Liver (tissue), 9 donors: ENCODE results near the gene CSNK1G1. TPM values are rescaled to one million over a fixed set of nuclear protein-coding genes. Genes with fewer than 3 reads are reported as not detected.

Experiments used
- DNase-seq: peaks from one replicate; pipeline ENCODE4 v3.0.0-alpha.2; 2017; ENCODE audit warnings: low spot score
- H3K27ac ChIP-seq, 2 donors: one replicate each; pipeline ENCODE4 v1.7.0; 2013; ENCODE audit warnings: inconsistent platforms in 2 of 2, low read length in 2 of 2, control low read depth in 1 of 2, low read depth in 1 of 2, mild to moderate bottlenecking in 1 of 2
- H3K27me3 ChIP-seq, 4 donors: one replicate each; pipeline versions ENCODE4 v1.6.1 to v1.7.0; 2013; ENCODE audit warnings: low read length in 3 of 4, inconsistent platforms in 1 of 4, mild to moderate bottlenecking in 1 of 4, moderate library complexity in 1 of 4; ENCODE audit not compliant: control insufficient read depth in 4 of 4, insufficient read depth in 4 of 4
- H3K36me3 ChIP-seq, 4 donors: one replicate each; pipeline versions ENCODE4 v1.6.1 to v1.7.0; 2013; ENCODE audit warnings: low read length in 3 of 4, mild to moderate bottlenecking in 3 of 4, low read depth in 1 of 4, moderate library complexity in 1 of 4; ENCODE audit not compliant: control insufficient read depth in 4 of 4, insufficient read depth in 3 of 4
- H3K4me1 ChIP-seq, 4 donors: one replicate each; pipeline versions ENCODE4 v1.6.1 to v1.7.0; 2013; ENCODE audit warnings: low read length in 3 of 4, mild to moderate bottlenecking in 3 of 4, moderate library complexity in 1 of 4; ENCODE audit not compliant: control insufficient read depth in 4 of 4, insufficient read depth in 4 of 4
- H3K4me3 ChIP-seq, 3 donors: one replicate each; pipeline versions ENCODE4 v1.6.1 to v1.7.0; 2013; ENCODE audit warnings: low read length in 3 of 3, control low read depth in 1 of 3, low read depth in 1 of 3, mild to moderate bottlenecking in 1 of 3
- H3K9ac ChIP-seq, 2 donors: one replicate each; pipeline ENCODE4 v1.7.0; 2013; ENCODE audit warnings: low read length in 2 of 2, mild to moderate bottlenecking in 2 of 2, moderate library complexity in 2 of 2, control low read depth in 1 of 2, low read depth in 1 of 2
- H3K9me3 ChIP-seq, 4 donors: one replicate each; pipeline versions ENCODE4 v1.6.1 to v1.7.0; 2013; ENCODE audit warnings: low read length in 3 of 4; ENCODE audit not compliant: control insufficient read depth in 4 of 4
- ATF3 ChIP-seq: IDR thresholded peaks from 2 replicates; pipeline ENCODE4 v1.6.1; 2016; ENCODE audit warnings: antibody characterized with exemption
- EGR1 ChIP-seq, 2 donors: IDR thresholded peaks; 2 replicates each; pipeline ENCODE4 v1.6.1; 2016 to 2018; ENCODE audit warnings: antibody characterized with exemption in 2 of 2, low read depth in 2 of 2
- FOXA1 ChIP-seq: IDR thresholded peaks from 2 replicates; pipeline ENCODE4 v1.6.1; 2016; ENCODE audit warnings: antibody characterized with exemption
- FOXA2 ChIP-seq: IDR thresholded peaks from 2 replicates; pipeline ENCODE4 v1.6.1; 2016; ENCODE audit warnings: antibody characterized with exemption
- GABPA ChIP-seq, 2 donors: IDR thresholded peaks in 1 of 2; conservative IDR thresholded peaks in 1 of 2; 2 replicates each; pipeline ENCODE4 v1.6.1; 2016; ENCODE audit warnings: antibody characterized with exemption in 2 of 2, mild to moderate bottlenecking in 1 of 2, moderate library complexity in 1 of 2
- HNF4A ChIP-seq, 2 donors: conservative IDR thresholded peaks; 2 replicates each; pipeline ENCODE4 v1.6.1; 2016; ENCODE audit warnings: antibody characterized with exemption in 2 of 2, mild to moderate bottlenecking in 2 of 2
- HNF4G ChIP-seq: IDR thresholded peaks from 2 replicates; pipeline ENCODE4 v1.6.1; 2016; ENCODE audit warnings: antibody characterized with exemption
- JUND ChIP-seq, 2 donors: IDR thresholded peaks; 2 replicates each; pipeline ENCODE4 v1.6.1; 2016; ENCODE audit warnings: antibody characterized with exemption in 2 of 2
- NR2F2 ChIP-seq: IDR thresholded peaks from 2 replicates; pipeline ENCODE4 v1.6.1; 2016; ENCODE audit warnings: antibody characterized with exemption
- RAD21 ChIP-seq, 2 donors: IDR thresholded peaks; 2 replicates each; pipeline ENCODE4 v1.6.1; 2016; ENCODE audit warnings: antibody characterized with exemption in 2 of 2, mild to moderate bottlenecking in 2 of 2
- REST ChIP-seq: IDR thresholded peaks from 2 replicates; pipeline ENCODE4 v1.6.1; 2016; ENCODE audit warnings: antibody characterized with exemption, mild to moderate bottlenecking
- RXRA ChIP-seq, 2 donors: IDR thresholded peaks; 2 replicates each; pipeline ENCODE4 v1.6.1; 2017 to 2018; ENCODE audit warnings: antibody characterized with exemption in 2 of 2, mild to moderate bottlenecking in 1 of 2
- SP1 ChIP-seq: IDR thresholded peaks from 2 replicates; pipeline ENCODE4 v1.6.1; 2018; ENCODE audit warnings: antibody characterized with exemption, mild to moderate bottlenecking
- TAF1 ChIP-seq: conservative IDR thresholded peaks from 2 replicates; pipeline ENCODE4 v1.6.1; 2016; ENCODE audit warnings: antibody characterized with exemption, mild to moderate bottlenecking
- YY1 ChIP-seq: IDR thresholded peaks from 2 replicates; pipeline ENCODE4 v1.6.1; 2016; ENCODE audit warnings: antibody characterized with exemption, mild to moderate bottlenecking
- WGBS: extraction: QIAGEN DNeasy Blood & Tissue Kit; methylation state at CpG from one replicate; pipeline ENCODE4 v1.1.7; 2013; 5-methylcytosine and 5-hydroxymethylcytosine counted together
- polyA plus RNA-seq, 2 donors: library from polyadenylated mRNA; stranded (reverse) in 1 of 2; unstranded in 1 of 2; fragments of 200-250 nt in 1 of 2; fragments of >200 nt in 1 of 2; fragmentation: Nextera tagmentation in 1 of 2; extraction: Ambion mirVana in 1 of 2; gene quantifications; one replicate each; pipeline versions ENCODE4 v1.2.1 to v1.2.3, GENCODE V29; 2013 to 2015
- total RNA-seq, 2 donors: library from RNA; depleted of rRNA; stranded (reverse); fragments of >200 nt; gene quantifications; one replicate each; pipeline ENCODE4 v1.2.3, GENCODE V29; 2014
- TF ChIP-seq, protein P1 (sequence below): IDR thresholded peaks from 2 replicates; pipeline ENCODE4 v1.6.1; 2016; ENCODE audit warnings: antibody characterized with exemption
- TF ChIP-seq, protein P2 (sequence below): fragments of 150-350 bp; IDR thresholded peaks from 2 replicates; pipeline ENCODE4 v1.5.1; 2017; ENCODE audit warnings: improper control_type of control experiment, low read depth, low read length; ENCODE audit not compliant: missing input control
- TF ChIP-seq, protein P3 (sequence below): IDR thresholded peaks from 2 replicates; pipeline ENCODE4 v1.6.1; 2016; ENCODE audit warnings: antibody characterized with exemption
- donor health status: healthy.
- donor health status: healthy.
- donor health status: healthy.
- donor health status: healthy.
- donor health status: healthy.

The CSNK1G1 gene
- total and polyA plus RNA-seq, 4 donors, result 1.7 to 9.1 (median 5.8) TPM

DNA sequence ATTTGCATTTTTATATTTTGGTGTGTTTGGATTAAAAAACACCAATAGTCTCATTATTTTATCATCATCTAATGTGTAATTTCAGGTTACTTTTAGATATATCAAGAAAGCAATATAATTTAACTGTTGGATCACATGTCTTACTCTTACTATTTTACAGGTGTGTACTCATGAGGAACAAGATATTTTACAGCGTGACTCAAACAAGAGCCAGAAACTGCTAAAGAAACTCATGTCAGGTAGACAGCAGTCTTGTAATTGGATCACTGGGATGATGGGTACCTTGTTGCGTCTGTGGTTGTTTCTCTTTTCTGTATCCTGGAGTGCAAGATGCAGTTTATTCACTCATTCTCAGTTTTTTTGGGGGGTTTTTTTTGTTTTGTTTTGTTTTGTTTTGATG is 44.6 kb upstream of the CSNK1G1 start:
- H3K9ac ChIP-seq, result no peak overlapping the region
- H3K9me3 ChIP-seq, result no peaks in the 10 kb centered on the region
- peaks cover 5 to 58% (median 36%) of the 10 kb centered on the region in 4 donors for H3K36me3 ChIP-seq
- WGBS, result 96% methylated on average over 2 of the region's 2 CpGs
- DNase-seq, result no peak
- H3K27ac ChIP-seq, result no peak overlapping the region
- TF ChIP-seq, protein P1, sequence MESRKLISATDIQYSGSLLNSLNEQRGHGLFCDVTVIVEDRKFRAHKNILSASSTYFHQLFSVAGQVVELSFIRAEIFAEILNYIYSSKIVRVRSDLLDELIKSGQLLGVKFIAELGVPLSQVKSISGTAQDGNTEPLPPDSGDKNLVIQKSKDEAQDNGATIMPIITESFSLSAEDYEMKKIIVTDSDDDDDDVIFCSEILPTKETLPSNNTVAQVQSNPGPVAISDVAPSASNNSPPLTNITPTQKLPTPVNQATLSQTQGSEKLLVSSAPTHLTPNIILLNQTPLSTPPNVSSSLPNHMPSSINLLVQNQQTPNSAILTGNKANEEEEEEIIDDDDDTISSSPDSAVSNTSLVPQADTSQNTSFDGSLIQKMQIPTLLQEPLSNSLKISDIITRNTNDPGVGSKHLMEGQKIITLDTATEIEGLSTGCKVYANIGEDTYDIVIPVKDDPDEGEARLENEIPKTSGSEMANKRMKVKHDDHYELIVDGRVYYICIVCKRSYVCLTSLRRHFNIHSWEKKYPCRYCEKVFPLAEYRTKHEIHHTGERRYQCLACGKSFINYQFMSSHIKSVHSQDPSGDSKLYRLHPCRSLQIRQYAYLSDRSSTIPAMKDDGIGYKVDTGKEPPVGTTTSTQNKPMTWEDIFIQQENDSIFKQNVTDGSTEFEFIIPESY, result no peak
- TF ChIP-seq ATF3 (no peak), GABPA (IDR thresholded peaks at IDR 0.05 in 1 of 2, conservative IDR thresholded peaks at IDR 0.05 in 1 of 2) (no peak), JUND (IDR thresholded peaks at IDR 0.05) (no peak), REST (no peak), FOXA2 (no peak), TAF1 (no peak), FOXA1 (no peak), NR2F2 (no peak), RXRA (IDR thresholded peaks at IDR 0.05) (no peak), HNF4A (conservative IDR thresholded peaks at IDR 0.05) (no peak), EGR1 (IDR thresholded peaks at IDR 0.05; ENCODE audit: low read depth in 2 of 2) (no peak), HNF4G (no peak), RAD21 (IDR thresholded peaks at IDR 0.05) (no peak), SP1 (no peak), YY1 (no peak)
- TF ChIP-seq, protein P2, sequence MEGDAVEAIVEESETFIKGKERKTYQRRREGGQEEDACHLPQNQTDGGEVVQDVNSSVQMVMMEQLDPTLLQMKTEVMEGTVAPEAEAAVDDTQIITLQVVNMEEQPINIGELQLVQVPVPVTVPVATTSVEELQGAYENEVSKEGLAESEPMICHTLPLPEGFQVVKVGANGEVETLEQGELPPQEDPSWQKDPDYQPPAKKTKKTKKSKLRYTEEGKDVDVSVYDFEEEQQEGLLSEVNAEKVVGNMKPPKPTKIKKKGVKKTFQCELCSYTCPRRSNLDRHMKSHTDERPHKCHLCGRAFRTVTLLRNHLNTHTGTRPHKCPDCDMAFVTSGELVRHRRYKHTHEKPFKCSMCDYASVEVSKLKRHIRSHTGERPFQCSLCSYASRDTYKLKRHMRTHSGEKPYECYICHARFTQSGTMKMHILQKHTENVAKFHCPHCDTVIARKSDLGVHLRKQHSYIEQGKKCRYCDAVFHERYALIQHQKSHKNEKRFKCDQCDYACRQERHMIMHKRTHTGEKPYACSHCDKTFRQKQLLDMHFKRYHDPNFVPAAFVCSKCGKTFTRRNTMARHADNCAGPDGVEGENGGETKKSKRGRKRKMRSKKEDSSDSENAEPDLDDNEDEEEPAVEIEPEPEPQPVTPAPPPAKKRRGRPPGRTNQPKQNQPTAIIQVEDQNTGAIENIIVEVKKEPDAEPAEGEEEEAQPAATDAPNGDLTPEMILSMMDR, result no peak
- TF ChIP-seq, protein P3, sequence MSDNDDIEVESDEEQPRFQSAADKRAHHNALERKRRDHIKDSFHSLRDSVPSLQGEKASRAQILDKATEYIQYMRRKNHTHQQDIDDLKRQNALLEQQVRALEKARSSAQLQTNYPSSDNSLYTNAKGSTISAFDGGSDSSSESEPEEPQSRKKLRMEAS, result no peak
- H3K4me1 ChIP-seq, result no peaks in the 10 kb centered on the region
- no peaks in the 10 kb centered on the region for H3K27me3 ChIP-seq
- H3K4me3 ChIP-seq, result no peak overlapping the region
